ENCODE measurements around the gene CCL19. TPM values are rescaled to one million over a fixed set of nuclear protein-coding genes. Genes with fewer than 3 reads are reported as not detected.
A peak's percentile ranks its signal among the peaks of the same experiment; 100 is the strongest.

The CCL19 gene
- total RNA-seq, 4 donors from 2014 or later: 2.2 to 8.5 TPM; not detected in 2

GRCh38 chr9:34684816-34685215, 6.3 kb downstream of the CCL19 start:
- no peak overlapping the region for H3K4me3 ChIP-seq (replicated peaks in 1 of 3)
- TF ChIP-seq POLR2A (IDR thresholded peaks at IDR 0.05) (no peak), CTCF (IDR thresholded peaks at IDR 0.05) (no peak)
- intact Hi-C loops (cut with DNase I): no loop called here
- no peak for DNase-seq
- 94 to 99% methylated on average over 4 of the region's 4 CpGs for WGBS, 2 donors
- no peaks in the 10 kb centered on the region for H3K36me3 ChIP-seq
- no peaks in the 10 kb centered on the region for H3K27me3 ChIP-seq
- no peaks in the 10 kb centered on the region for H3K9me3 ChIP-seq
- H3K4me1 ChIP-seq: no peaks in the 10 kb centered on the region
- H3K27ac ChIP-seq: no peak overlapping the region

GRCh38 chr9:34684145-34684544, 6.9 kb downstream of the CCL19 start:
- H3K9me3 ChIP-seq: no peaks in the 10 kb centered on the region
- no peak for DNase-seq
- no peaks in the 10 kb centered on the region for H3K36me3 ChIP-seq
- H3K4me1 ChIP-seq: no peaks in the 10 kb centered on the region
- TF ChIP-seq CTCF (IDR thresholded peaks at IDR 0.05) (no peak), POLR2A (IDR thresholded peaks at IDR 0.05) (no peak)
- no peak overlapping the region for H3K27ac ChIP-seq
- 94 to 97% methylated on average over 4 of the region's 4 CpGs for WGBS, 2 donors
- intact Hi-C loops (cut with DNase I): no loop called here
- no peaks in the 10 kb centered on the region for H3K27me3 ChIP-seq
- no peak overlapping the region for H3K4me3 ChIP-seq (replicated peaks in 1 of 3)

- Histone ChIP-seq H3K9me3 (no peaks in the 10 kb centered on the region), H3K27me3 (no peaks in the 10 kb centered on the region), H3K4me1 (no peaks in the 10 kb centered on the region), H3K27ac (no peak overlapping the region), H3K4me3 (replicated peaks in 1 of 3) (no peak overlapping the region), H3K36me3 (no peaks in the 10 kb centered on the region)
- no peak for DNase-seq
- intact Hi-C loops (cut with DNase I): no loop called here
- WGBS, 2 donors: 95 to 97% methylated on average over 2 of the region's 2 CpGs
- no peak for TF ChIP-seq POLR2A (IDR thresholded peaks at IDR 0.05)
Observed at GRCh38 chr9:34675869-34676268, 15.2 kb downstream of the CCL19 start.

- Histone ChIP-seq H3K4me1 (no peaks in the 10 kb centered on the region), H3K36me3 (no peaks in the 10 kb centered on the region), H3K27ac (no peak overlapping the region), H3K27me3 (no peaks in the 10 kb centered on the region), H3K9me3 (no peaks in the 10 kb centered on the region), H3K4me3 (replicated peaks in 1 of 3) (no peak overlapping the region)
- 48 to 49% methylated on average over 10 of the region's 10 CpGs for WGBS, 2 donors
- TF ChIP-seq POLR2A (IDR thresholded peaks at IDR 0.05): no peak
- peak in 5 of 6 experiments; percentile 14 to 44 (median 32) for TF ChIP-seq CTCF (IDR thresholded peaks at IDR 0.05)
- intact Hi-C loops (cut with DNase I): no loop called here
- DNase-seq: peak; percentile 36 to 40
Observed at GRCh38 chr9:34675048-34675714, 15.9 kb downstream of the CCL19 start.

- DNase-seq: no peak
- Histone ChIP-seq H3K9me3 (no peaks in the 10 kb centered on the region), H3K36me3 (no peaks in the 10 kb centered on the region), H3K27me3 (no peaks in the 10 kb centered on the region), H3K4me3 (replicated peaks in 1 of 3) (no peak overlapping the region), H3K4me1 (no peaks in the 10 kb centered on the region), H3K27ac (no peak overlapping the region)
- WGBS, 2 donors: 87 to 92% methylated on average over 3 of the region's 3 CpGs
- intact Hi-C loops (cut with DNase I): no loop called here
- no peak for TF ChIP-seq POLR2A (IDR thresholded peaks at IDR 0.05)
Observed at GRCh38 chr9:34674440-34674839, 16.6 kb downstream of the CCL19 start.

GRCh38 chr9:34671307-34671706, 19.8 kb downstream of the CCL19 start:
- Histone ChIP-seq H3K4me1 (peaks cover 4 to 11% of the 10 kb centered on the region in 2 donors), H3K4me3 (replicated peaks in 1 of 3) (no peak overlapping the region), H3K27ac (no peak overlapping the region), H3K36me3 (no peaks in the 10 kb centered on the region), H3K27me3 (no peaks in the 10 kb centered on the region), H3K9me3 (no peaks in the 10 kb centered on the region)
- DNase-seq: no peak
- no peak for TF ChIP-seq CTCF (IDR thresholded peaks at IDR 0.05)
- intact Hi-C loops (cut with DNase I): no loop called here
- 83 to 88% methylated on average over 1 of the region's 1 CpG for WGBS, 2 donors

Data from thyroid gland (tissue), 4 donors.